K562 (cell line): ENCODE data around the gene HRC. TPM values are rescaled to one million over a fixed set of nuclear protein-coding genes. Genes with fewer than 3 reads are reported as not detected.

Experiments used
- FIP1L1 ChIP-seq: fragments of 200-400 bp; formaldehyde crosslinking; IDR thresholded peaks from 2 replicates; pipeline ENCODE4 v1.6.1; 2018; ENCODE audit warnings: mild to moderate bottlenecking, low read depth, low read length; ENCODE audit not compliant: poor library complexity, severe bottlenecking
- FOXK2 ChIP-seq, 2 experiments: fragments of 450-650 bp; IDR thresholded peaks in 1 of 2; conservative IDR thresholded peaks in 1 of 2; 2 replicates each; pipeline ENCODE4 v1.6.1; 2016; ENCODE audit warnings: low read depth in 2 of 2, mild to moderate bottlenecking in 1 of 2
- HMG20B ChIP-seq: fragments of 250-450 bp; sonication (Bioruptor Pico); IDR thresholded peaks from 2 replicates; pipeline ENCODE4 v1.5.0; 2021; ENCODE audit warnings: mild to moderate bottlenecking
- L3MBTL2 ChIP-seq: fragments of 450-650 bp; IDR thresholded peaks from 2 replicates; pipeline ENCODE4 v1.6.1; 2016; ENCODE audit warnings: mild to moderate bottlenecking, moderate library complexity
- MAFK ChIP-seq: IDR thresholded peaks from 2 replicates; pipeline ENCODE4 v1.6.1; 2011; ENCODE audit warnings: low read length, improper control_type of control experiment
- MAZ ChIP-seq, 2 experiments: fragments of 450-650 bp in 1 of 2; sonication (generic) in 1 of 2; formaldehyde crosslinking; IDR thresholded peaks in 1 of 2; conservative IDR thresholded peaks in 1 of 2; 2 replicates each; pipeline versions ENCODE4 v1.4.0 to v1.5.0; 2020; ENCODE audit warnings: mild to moderate bottlenecking in 1 of 2, missing genetic modification reagents in 1 of 2
- NUFIP1 ChIP-seq: fragments of 450-650 bp; IDR thresholded peaks from 2 replicates; pipeline ENCODE4 v1.6.1; 2018; ENCODE audit not compliant: partially characterized antibody
- POLR2AphosphoS5 ChIP-seq: IDR thresholded peaks from 2 replicates; pipeline ENCODE4 v1.6.1; 2011; ENCODE audit warnings: mild to moderate bottlenecking, low read depth, low read length, moderate library complexity; ENCODE audit not compliant: control insufficient read depth, insufficient read depth
- RREB1 ChIP-seq: fragments of 250-450 bp; sonication (Bioruptor Pico); IDR thresholded peaks from 2 replicates; pipeline ENCODE4 v1.4.0; 2020
- SMARCA5 ChIP-seq: fragments of 450-650 bp; IDR thresholded peaks from 2 replicates; pipeline ENCODE4 v1.6.1; 2016
- ZFX ChIP-seq: sonication (generic); formaldehyde crosslinking; IDR thresholded peaks from 2 replicates; pipeline ENCODE4 v1.8.0; 2022; ENCODE audit warnings: mild to moderate bottlenecking, missing genetic modification reagents, moderate library complexity
- polyA plus RNA-seq, 8 experiments: library from polyadenylated mRNA; depleted of rRNA in 4 of 8; stranded (reverse) in 5 of 8; unstranded in 3 of 8; fragments of >200 nt; fragmentation: Nextera tagmentation in 2 of 8; fragmentation: Illumina TruSeq in 1 of 8; extraction: Ambion mirVana in 2 of 8; extraction: Trizol in 1 of 8; gene quantifications; 2 replicates each; pipeline versions ENCODE4 v1.2.1 to v1.2.3, GENCODE V29; 2011 to 2014; ENCODE audit warnings: inconsistent platforms in 1 of 8, missing spikeins in 1 of 8
- total RNA-seq, 7 experiments: library from RNA; depleted of rRNA in 6 of 7; stranded (reverse); fragments of >200 nt in 6 of 7; fragmentation: Illumina TruSeq in 2 of 7; extraction: Trizol in 2 of 7; gene quantifications; 2 replicates each; pipeline versions ENCODE4 v1.2.1 to v1.2.3, GENCODE V29; 2011 to 2021; ENCODE audit warnings: low replicate concordance in 1 of 7
- TF ChIP-seq, protein P1 (sequence below): sonication (generic); formaldehyde crosslinking; IDR thresholded peaks from 2 replicates; pipeline ENCODE4 v1.9.0; 2022; ENCODE audit warnings: mild to moderate bottlenecking, missing genetic modification reagents
- TF ChIP-seq, protein P2 (sequence below): fragments of 450-650 bp; IDR thresholded peaks from one replicate; pipeline ENCODE4 v1.6.1; 2018; ENCODE audit warnings: mild to moderate bottlenecking, moderate library complexity; ENCODE audit not compliant: partially characterized antibody
- TF ChIP-seq, protein P3 (sequence below), 2 experiments: fragments of 450-650 bp in 1 of 2; sonication (generic) in 1 of 2; formaldehyde crosslinking; conservative IDR thresholded peaks; 2 replicates each; pipeline versions ENCODE4 v1.4.0 to v1.8.1; 2020 to 2022; ENCODE audit warnings: mild to moderate bottlenecking in 1 of 2, missing genetic modification reagents in 1 of 2

HRC gene
- total and polyA plus RNA-seq, 9 of the 15 experiments (the other 6 are each of a cell fraction or from before 2014, with no cell fraction given) = 0.66 to 18.7 (median 13.1) TPM

DNA sequence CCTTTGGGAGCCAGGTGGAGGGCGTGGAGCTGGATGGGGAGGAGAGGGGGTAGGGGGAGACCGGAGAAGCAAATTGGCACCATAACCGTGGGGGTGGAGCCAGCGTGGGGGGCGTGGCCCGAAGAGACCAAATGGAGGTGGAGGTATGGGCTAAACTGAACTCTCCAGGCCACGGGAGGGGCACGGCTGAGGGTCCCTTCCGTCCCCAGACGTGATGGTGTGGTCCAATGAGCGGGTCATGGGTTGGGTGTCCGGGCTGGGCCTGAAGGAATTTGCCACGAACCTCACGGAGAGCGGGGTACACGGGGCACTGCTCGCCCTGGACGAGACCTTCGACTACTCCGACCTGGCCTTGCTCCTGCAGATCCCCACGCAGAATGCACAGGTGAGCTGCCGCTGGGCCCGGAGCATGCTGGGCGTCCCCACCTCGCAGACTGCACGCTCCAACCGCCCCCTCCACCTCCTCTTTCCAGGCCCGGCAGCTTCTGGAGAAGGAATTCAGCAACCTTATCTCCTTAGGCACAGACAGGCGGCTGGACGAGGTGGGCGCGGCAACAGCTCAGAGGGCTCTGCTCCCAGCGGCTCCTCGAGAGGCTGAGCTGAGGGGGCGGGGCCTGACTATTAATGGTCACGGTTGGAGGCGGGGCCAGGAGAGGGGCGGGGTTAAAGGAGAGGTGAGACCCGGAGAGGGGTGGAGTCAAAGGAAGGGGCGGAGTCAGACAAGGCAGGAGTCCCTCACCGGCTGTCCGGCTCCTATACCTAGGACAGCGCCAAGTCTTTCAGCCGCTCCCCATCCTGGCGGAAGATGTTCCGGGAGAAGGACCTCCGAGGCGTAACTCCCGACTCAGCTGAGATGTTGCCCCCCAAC is 6.2 kb downstream of the HRC start (continued):
- TF ChIP-seq RREB1 (CRISPR knock-in tag) (peak; percentile 50; the same call in 1 of the 2 replicates), NUFIP1 (no peak), ZFX (CRISPR knock-in tag) (peak; percentile 32; the same call in 1 of the 2 replicates), HMG20B (CRISPR knock-in tag) (no peak), POLR2AphosphoS5 (peak; percentile 75), SMARCA5 (peak; percentile 56; the same call in 1 of the 2 replicates), L3MBTL2 (peak; percentile 20; the same call in 1 of the 2 replicates), FOXK2 (conservative IDR thresholded peaks at IDR 0.05 in 1 of 2, IDR thresholded peaks at IDR 0.05 in 1 of 2; ENCODE audit: low read depth in 2 of 2) (peak; percentile 43 to 85; a peak in 3 of 4 replicates), MAFK (0 out of 2 replicates have a peak, but pooled peaks have one; percentile 2), FIP1L1 (no peak), MAZ (CRISPR knock-in tag; conservative IDR thresholded peaks at IDR 0.05 in 1 of 2, IDR thresholded peaks at IDR 0.05 in 1 of 2) (peak; percentile 50 to 59; a peak in 3 of 4 replicates)
- TF ChIP-seq, protein P1, sequence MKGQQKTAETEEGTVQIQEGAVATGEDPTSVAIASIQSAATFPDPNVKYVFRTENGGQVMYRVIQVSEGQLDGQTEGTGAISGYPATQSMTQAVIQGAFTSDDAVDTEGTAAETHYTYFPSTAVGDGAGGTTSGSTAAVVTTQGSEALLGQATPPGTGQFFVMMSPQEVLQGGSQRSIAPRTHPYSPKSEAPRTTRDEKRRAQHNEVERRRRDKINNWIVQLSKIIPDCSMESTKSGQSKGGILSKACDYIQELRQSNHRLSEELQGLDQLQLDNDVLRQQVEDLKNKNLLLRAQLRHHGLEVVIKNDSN = peak; percentile 29; the same call in 1 of the 2 replicates
- TF ChIP-seq, protein P2, sequence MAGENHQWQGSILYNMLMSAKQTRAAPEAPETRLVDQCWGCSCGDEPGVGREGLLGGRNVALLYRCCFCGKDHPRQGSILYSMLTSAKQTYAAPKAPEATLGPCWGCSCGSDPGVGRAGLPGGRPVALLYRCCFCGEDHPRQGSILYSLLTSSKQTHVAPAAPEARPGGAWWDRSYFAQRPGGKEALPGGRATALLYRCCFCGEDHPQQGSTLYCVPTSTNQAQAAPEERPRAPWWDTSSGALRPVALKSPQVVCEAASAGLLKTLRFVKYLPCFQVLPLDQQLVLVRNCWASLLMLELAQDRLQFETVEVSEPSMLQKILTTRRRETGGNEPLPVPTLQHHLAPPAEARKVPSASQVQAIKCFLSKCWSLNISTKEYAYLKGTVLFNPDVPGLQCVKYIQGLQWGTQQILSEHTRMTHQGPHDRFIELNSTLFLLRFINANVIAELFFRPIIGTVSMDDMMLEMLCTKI = no peak
- TF ChIP-seq, protein P3, sequence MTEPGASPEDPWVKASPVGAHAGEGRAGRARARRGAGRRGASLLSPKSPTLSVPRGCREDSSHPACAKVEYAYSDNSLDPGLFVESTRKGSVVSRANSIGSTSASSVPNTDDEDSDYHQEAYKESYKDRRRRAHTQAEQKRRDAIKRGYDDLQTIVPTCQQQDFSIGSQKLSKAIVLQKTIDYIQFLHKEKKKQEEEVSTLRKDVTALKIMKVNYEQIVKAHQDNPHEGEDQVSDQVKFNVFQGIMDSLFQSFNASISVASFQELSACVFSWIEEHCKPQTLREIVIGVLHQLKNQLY (CRISPR knock-in tag; conservative IDR thresholded peaks at IDR 0.05) = 0 out of 4 replicates have a peak, but pooled peaks of 1 of the 2 experiments have one; percentile 51
